Brain microvascular endothelial cell (primary cell): ENCODE data around the gene SOSTDC1.

Source experiments
- DNase-seq: peaks from one replicate; pipeline ENCODE4 v3.0.0-alpha.2; 2020
- H3K27ac ChIP-seq: fragments of 250-450 bp; sonication (Bioruptor Pico); 2 replicates; pipeline ENCODE4 v1.5.1; 2020; ENCODE audit warnings: mild to moderate bottlenecking, moderate library complexity
- H3K27me3 ChIP-seq: fragments of 250-450 bp; sonication (Bioruptor Pico); replicated peaks from 2 replicates; pipeline ENCODE4 v1.5.1; 2020; ENCODE audit warnings: mild to moderate bottlenecking
- H3K36me3 ChIP-seq: fragments of 250-450 bp; sonication (Bioruptor Pico); replicated peaks from 2 replicates; pipeline ENCODE4 v1.5.1; 2020; ENCODE audit warnings: mild to moderate bottlenecking
- H3K4me3 ChIP-seq: 2 replicates; pipeline ENCODE4 v1.5.1; 2011; ENCODE audit warnings: low read depth, mild to moderate bottlenecking, control low read depth, low read length, moderate library complexity
- in situ Hi-C: cut with HindIII; loops from 2 replicates; pipeline ENCODE4 v1.10.0; 2017; ENCODE audit warnings: low sequenced_read_pairs, low pct_ligation_motif_present
- TF ChIP-seq, protein P1 (sequence below): IDR thresholded peaks from 2 replicates; pipeline ENCODE4 v1.5.1; 2011; ENCODE audit warnings: low read depth, mild to moderate bottlenecking, moderate library complexity, low read length, control low read depth, inconsistent platforms; ENCODE audit errors: missing control alignments

Gene SOSTDC1

DNA sequence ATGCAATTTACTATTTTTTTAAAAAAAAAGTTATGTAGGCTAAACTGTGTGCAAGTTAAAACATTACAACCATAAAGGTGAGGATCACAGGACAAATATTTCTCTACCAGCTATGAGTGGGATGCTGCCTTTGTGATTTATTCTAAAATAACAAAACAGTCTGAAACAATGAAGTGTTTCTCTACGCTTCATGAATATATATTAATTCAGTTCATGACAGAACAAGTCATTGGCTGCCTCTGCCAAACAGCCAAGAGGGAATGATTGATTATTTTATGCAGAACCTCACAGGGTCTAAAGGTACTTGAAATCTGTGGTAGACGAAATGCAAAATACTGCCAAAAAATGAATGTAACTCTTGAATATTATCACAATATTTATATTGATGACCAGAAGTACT is 29.0 kb upstream of the SOSTDC1 start:
- in situ Hi-C loops: no loop called here
- Histone ChIP-seq H3K27ac (no peak overlapping the region), H3K27me3 (no peaks in the 10 kb centered on the region), H3K36me3 (no peaks in the 10 kb centered on the region), H3K4me3 (no peak overlapping the region)
- TF ChIP-seq, protein P1, sequence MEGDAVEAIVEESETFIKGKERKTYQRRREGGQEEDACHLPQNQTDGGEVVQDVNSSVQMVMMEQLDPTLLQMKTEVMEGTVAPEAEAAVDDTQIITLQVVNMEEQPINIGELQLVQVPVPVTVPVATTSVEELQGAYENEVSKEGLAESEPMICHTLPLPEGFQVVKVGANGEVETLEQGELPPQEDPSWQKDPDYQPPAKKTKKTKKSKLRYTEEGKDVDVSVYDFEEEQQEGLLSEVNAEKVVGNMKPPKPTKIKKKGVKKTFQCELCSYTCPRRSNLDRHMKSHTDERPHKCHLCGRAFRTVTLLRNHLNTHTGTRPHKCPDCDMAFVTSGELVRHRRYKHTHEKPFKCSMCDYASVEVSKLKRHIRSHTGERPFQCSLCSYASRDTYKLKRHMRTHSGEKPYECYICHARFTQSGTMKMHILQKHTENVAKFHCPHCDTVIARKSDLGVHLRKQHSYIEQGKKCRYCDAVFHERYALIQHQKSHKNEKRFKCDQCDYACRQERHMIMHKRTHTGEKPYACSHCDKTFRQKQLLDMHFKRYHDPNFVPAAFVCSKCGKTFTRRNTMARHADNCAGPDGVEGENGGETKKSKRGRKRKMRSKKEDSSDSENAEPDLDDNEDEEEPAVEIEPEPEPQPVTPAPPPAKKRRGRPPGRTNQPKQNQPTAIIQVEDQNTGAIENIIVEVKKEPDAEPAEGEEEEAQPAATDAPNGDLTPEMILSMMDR: no peak
- no peak for DNase-seq

DNA sequence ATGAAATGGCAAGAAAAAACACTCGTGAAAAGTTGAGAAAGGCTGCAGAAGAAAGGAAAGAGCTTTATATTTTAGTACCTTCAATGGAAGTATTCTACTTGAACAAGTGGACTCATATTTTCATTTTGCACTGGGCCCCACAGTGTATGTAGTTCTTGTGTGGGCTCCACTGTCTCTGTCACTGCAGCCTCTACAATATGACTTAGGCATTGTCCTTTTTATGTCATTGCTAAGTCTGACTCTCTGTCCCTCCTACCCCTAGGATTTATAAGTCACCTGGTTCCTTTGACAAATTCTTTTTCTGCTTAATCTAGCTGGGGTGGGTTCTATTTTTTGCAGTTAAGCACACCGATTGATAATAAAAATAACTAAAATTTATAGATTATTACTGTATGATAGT is 27.7 kb upstream of the SOSTDC1 start:
- TF ChIP-seq, protein P1: no peak
- Histone ChIP-seq H3K36me3 (no peaks in the 10 kb centered on the region), H3K4me3 (no peak overlapping the region), H3K27me3 (no peaks in the 10 kb centered on the region), H3K27ac (no peak overlapping the region)
- no peak for DNase-seq
- in situ Hi-C loops: no loop called here

DNA sequence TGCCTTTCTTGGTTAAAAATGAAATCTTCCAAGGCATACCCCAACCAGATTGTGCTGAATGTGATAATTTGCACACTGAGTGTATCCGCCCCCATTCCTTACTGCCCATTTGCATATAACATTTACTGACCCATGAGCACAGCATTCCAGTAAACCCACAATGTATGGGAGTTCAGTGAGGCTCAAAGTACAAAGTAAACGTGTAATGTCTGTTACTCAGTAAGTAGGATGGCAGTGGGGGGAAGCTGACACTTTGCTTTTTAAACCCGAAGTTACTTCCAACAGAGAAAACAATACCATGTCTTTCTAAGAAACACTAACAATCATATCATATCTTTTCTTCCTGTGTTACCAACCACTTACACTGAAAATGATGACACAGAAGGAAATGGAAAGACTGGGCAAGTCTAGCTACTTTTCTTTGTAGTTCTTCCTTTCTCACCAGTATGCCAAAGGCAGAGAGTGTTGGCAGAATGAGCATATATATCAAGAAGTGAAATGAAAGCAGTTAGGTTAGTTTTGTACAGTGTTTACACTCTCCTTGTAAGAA is 27.1 kb upstream of the SOSTDC1 start:
- DNase-seq: peak; percentile 56
- Histone ChIP-seq H3K27ac (no peak overlapping the region), H3K27me3 (no peaks in the 10 kb centered on the region), H3K36me3 (no peaks in the 10 kb centered on the region), H3K4me3 (no peak overlapping the region)
- TF ChIP-seq, protein P1: no peak
- in situ Hi-C loops: no loop called here

DNA sequence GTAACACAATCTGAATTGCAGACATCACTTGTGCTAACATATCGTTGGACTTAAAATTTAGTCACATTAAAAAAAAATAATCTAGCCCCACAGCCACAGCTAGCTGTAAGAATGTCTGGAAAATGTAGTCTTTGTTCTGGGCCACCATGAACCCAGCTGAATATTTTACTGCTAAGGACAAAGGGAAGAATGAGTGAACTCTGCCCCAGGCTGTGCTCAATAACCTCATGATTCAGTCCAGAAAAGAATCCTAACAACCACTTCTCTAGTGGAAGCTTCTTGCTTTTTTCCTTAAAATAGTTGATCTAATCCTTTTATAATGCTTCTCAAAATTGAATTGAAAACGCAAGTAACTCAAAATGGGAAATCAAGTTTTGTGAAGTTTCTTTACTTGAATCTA is 25.6 kb upstream of the SOSTDC1 start:
- Histone ChIP-seq H3K27me3 (no peaks in the 10 kb centered on the region), H3K27ac (no peak overlapping the region), H3K36me3 (no peaks in the 10 kb centered on the region), H3K4me3 (no peak overlapping the region)
- no peak for DNase-seq
- TF ChIP-seq, protein P1: no peak
- in situ Hi-C loops: no loop called here

DNA sequence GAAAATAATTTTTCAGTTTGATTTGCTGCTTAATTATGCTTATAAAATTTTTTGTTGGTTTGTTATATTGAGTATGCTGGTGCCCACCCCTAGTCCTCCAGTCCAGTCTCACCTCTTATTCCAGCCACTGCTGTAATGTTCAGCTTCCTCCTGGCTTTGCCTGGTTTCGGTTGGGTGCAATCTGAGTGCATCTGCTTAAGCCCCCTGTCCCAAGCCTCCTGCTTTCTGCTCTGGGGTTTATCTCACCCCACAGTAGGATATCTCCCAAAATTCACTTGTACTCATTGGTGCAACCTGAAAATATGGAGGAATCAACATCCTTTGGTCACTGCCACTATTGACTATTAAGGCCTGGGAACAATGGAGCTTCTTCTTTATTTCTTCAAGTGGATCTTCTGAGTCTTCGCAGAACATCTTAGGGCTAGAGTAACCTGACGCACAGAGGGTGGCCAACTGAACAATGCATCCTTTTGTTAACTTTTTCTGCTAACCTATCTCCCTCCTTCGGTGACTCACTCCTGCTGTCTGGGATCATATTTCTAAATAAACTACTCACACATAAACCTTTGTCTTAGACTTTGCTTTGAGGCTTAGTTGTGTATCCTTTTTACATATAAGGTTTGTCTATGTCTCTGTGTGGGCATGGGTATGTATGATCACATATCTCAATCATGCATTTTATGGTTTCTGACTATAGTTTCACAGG is 19.1 kb upstream of the SOSTDC1 start:
- DNase-seq: peak; percentile 78
- in situ Hi-C loops: no loop called here
- H3K27me3 ChIP-seq: no peaks in the 10 kb centered on the region
- H3K36me3 ChIP-seq: no peaks in the 10 kb centered on the region
- TF ChIP-seq, protein P1: no peak
- peak overlapping the region; percentile 37 for H3K27ac ChIP-seq
- H3K4me3 ChIP-seq: no peak overlapping the region

DNA sequence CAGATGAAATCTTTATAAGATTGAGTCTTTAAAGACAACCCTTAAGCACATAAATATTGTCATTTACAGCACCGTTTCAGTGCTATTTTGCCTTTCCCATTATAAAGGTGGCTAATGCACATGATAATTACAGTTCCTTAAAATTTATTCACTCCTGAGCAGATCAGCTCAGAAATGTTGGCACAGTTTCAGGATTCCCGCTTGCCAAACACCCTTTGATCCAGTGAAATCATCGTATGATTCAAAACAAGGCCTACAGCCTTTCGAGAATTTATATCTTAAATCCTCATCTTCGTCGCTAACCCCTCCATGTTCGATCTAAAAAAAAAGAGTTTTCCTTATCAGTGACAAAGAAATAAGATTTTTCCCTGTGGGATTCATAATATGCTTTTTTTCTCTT is 14.1 kb upstream of the SOSTDC1 start:
- DNase-seq: no peak
- no peak overlapping the region for H3K27ac ChIP-seq
- no peak overlapping the region for H3K4me3 ChIP-seq
- H3K36me3 ChIP-seq: no peaks in the 10 kb centered on the region
- in situ Hi-C loops: no loop called here
- TF ChIP-seq, protein P1: no peak
- no peaks in the 10 kb centered on the region for H3K27me3 ChIP-seq
